HCT116 (cell line): ENCODE measurements around the gene PANX3. TPM values are rescaled to one million over a fixed set of nuclear protein-coding genes. Genes with fewer than 3 reads are reported as not detected.

Source experiments
- ATAC-seq: fragments of 200-7000 bp; cut with Tn5 transposase; 2 replicates; pipeline ENCODE4 v1.9.1; 2020; ENCODE audit warnings: mild to moderate bottlenecking, moderate library complexity
- BruUV-seq: library from RNA; stranded (reverse); fragments of 400-500 nt; replicated peaks from 2 replicates; lab custom pipeline; 2021; lab: Mats Ljungman, UMichigan
- CTCF ChIA-PET: fragments of 300-600 bp; sonication (Branson Sonifier 250); formaldehyde crosslinking; loops from one replicate; lab custom pipeline; 2021; ENCODE audit warnings: antibody characterized with exemption; lab: Charles Lee
- POLR2A ChIA-PET: fragments of 300-600, 350-600 bp; sonication (Branson Sonifier 250); formaldehyde crosslinking; loops from one replicate; lab custom pipeline; 2021; ENCODE audit warnings: antibody characterized with exemption; lab: Charles Lee
- RAD21 ChIA-PET, 2 experiments: fragments of 300-600 bp; sonication (Branson Sonifier 250); formaldehyde crosslinking; loops; one replicate each; lab custom pipeline; 2023; ENCODE audit warnings: low total read pairs in 2 of 2; ENCODE audit not compliant: uncharacterized antibody in 2 of 2, unreplicated experiment in 2 of 2, low non-redundant PET in 1 of 2; lab: Charles Lee
- DNase-seq: peaks from one replicate; pipeline ENCODE4 v3.0.0-alpha.2; 2010; ENCODE audit warnings: low read depth, low spot score
- H2AFZ ChIP-seq: fragments of 200-600 bp; shearing (Covaris generic), sonication (generic); 2 replicates; pipeline ENCODE4 v1.6.1; 2017; ENCODE audit warnings: low read depth, mixed run types, mixed read lengths, antibody characterized with exemption, low read length; ENCODE audit not compliant: poor library complexity, severe bottlenecking
- H3K27ac ChIP-seq: 2 replicates; pipeline ENCODE4 v1.5.1; 2012; ENCODE audit warnings: low read depth, low read length
- H3K27me3 ChIP-seq: fragments of 200-600 bp; sonication (generic); 2 replicates; pipeline ENCODE4 v1.6.1; 2016; ENCODE audit warnings: mixed run types, low read length, mixed read lengths; ENCODE audit not compliant: insufficient read depth
- H3K36me3 ChIP-seq, 2 experiments: fragments of 200-500 bp in 1 of 2; fragments of 200-600 bp in 1 of 2; sonication (Bioruptor generic) in 1 of 2; sonication (generic) in 1 of 2; 2 replicates each; pipeline versions ENCODE4 v1.5.1 to v1.6.1; 2014 to 2016; ENCODE audit warnings: low read length in 2 of 2, inconsistent platforms in 1 of 2, mixed read lengths in 1 of 2, mixed run types in 1 of 2; ENCODE audit not compliant: insufficient read depth in 2 of 2, control insufficient read depth in 1 of 2
- H3K4me1 ChIP-seq, 2 experiments: fragments of 200-600 bp in 1 of 2; sonication (generic) in 1 of 2; 2 replicates each; pipeline versions ENCODE4 v1.5.1 to v1.6.1; 2012 to 2017; ENCODE audit warnings: low read length in 2 of 2, inconsistent platforms in 1 of 2, mild to moderate bottlenecking in 1 of 2, mixed read lengths in 1 of 2, mixed run types in 1 of 2, moderate library complexity in 1 of 2; ENCODE audit not compliant: insufficient read depth in 2 of 2, control insufficient read depth in 1 of 2
- H3K4me2 ChIP-seq: fragments of 200-600 bp; sonication (generic); 2 replicates; pipeline ENCODE4 v1.6.1; 2017; ENCODE audit warnings: mixed run types, low read length, mixed read lengths
- H3K4me3 ChIP-seq, 2 experiments: fragments of 200-600 bp in 1 of 2; sonication (generic) in 1 of 2; replicated peaks in 1 of 2; 2 replicates each; pipeline ENCODE4 v1.5.1; 2011 to 2016; ENCODE audit warnings: low read length in 2 of 2, control low read depth in 1 of 2, low read depth in 1 of 2, mild to moderate bottlenecking in 1 of 2, mixed read lengths in 1 of 2, mixed run types in 1 of 2
- H3K79me2 ChIP-seq: fragments of 200-600 bp; sonication (generic); 2 replicates; pipeline ENCODE4 v1.6.1; 2017; ENCODE audit warnings: mild to moderate bottlenecking, mixed run types, low read length, moderate library complexity, mixed read lengths; ENCODE audit not compliant: insufficient read depth
- H3K9ac ChIP-seq: fragments of 200-600 bp; sonication (generic); 2 replicates; pipeline ENCODE4 v1.6.1; 2016; ENCODE audit warnings: low read length, mixed read lengths
- H3K9me2 ChIP-seq: fragments of 200-600 bp; sonication (generic), shearing (Covaris generic); 2 replicates; pipeline ENCODE4 v1.6.1; 2017; ENCODE audit warnings: mixed run types, mild to moderate bottlenecking, moderate library complexity; ENCODE audit not compliant: insufficient read depth
- H3K9me3 ChIP-seq, 2 experiments: fragments of 200-500 bp in 1 of 2; fragments of 200-600 bp in 1 of 2; sonication (Bioruptor generic) in 1 of 2; sonication (generic) in 1 of 2; 2 replicates each; pipeline ENCODE4 v1.6.1; 2014 to 2017; ENCODE audit warnings: low read length in 2 of 2, mixed read lengths in 2 of 2, inconsistent platforms in 1 of 2, low read depth in 1 of 2, mild to moderate bottlenecking in 1 of 2, mixed run types in 1 of 2, moderate library complexity in 1 of 2; ENCODE audit not compliant: control insufficient read depth in 1 of 2, insufficient read depth in 1 of 2
- H4K20me1 ChIP-seq: fragments of 200-600 bp; sonication (generic), shearing (Covaris generic); 2 replicates; pipeline ENCODE4 v1.6.1; 2017; ENCODE audit warnings: mixed run types, mild to moderate bottlenecking, moderate library complexity; ENCODE audit not compliant: insufficient read depth
- CBX3 ChIP-seq: IDR thresholded peaks from 2 replicates; pipeline ENCODE4 v1.6.1; 2012; ENCODE audit warnings: low read depth
- ELF1 ChIP-seq: IDR thresholded peaks from 2 replicates; pipeline ENCODE4 v1.6.1; 2012; ENCODE audit warnings: low read depth, borderline replicate concordance
- EZH2 ChIP-seq: fragments of 200-600 bp; sonication (generic); IDR thresholded peaks from 2 replicates; pipeline ENCODE4 v1.6.1; 2017; ENCODE audit warnings: antibody characterized with exemption, mixed run types
- FOSL1 ChIP-seq: IDR thresholded peaks from 2 replicates; pipeline ENCODE4 v1.6.1; 2012; ENCODE audit warnings: low read depth
- POLR2A ChIP-seq: IDR thresholded peaks from 2 replicates; pipeline ENCODE4 v1.7.0; 2011; ENCODE audit warnings: borderline replicate concordance; ENCODE audit not compliant: insufficient read depth, insufficient read length; ENCODE audit errors: extremely low read depth
- RAD21 ChIP-seq: IDR thresholded peaks from 2 replicates; pipeline ENCODE4 v1.6.1; 2012; ENCODE audit warnings: low read depth, mild to moderate bottlenecking
- SIN3A ChIP-seq: IDR thresholded peaks from 2 replicates; pipeline ENCODE4 v1.6.1; 2012; ENCODE audit warnings: low read depth
- SP1 ChIP-seq: IDR thresholded peaks from 2 replicates; pipeline ENCODE4 v1.6.1; 2012; ENCODE audit warnings: low read depth
- SRF ChIP-seq: IDR thresholded peaks from 2 replicates; pipeline ENCODE4 v1.6.1; 2012; ENCODE audit warnings: low read depth
- TCF7L2 ChIP-seq: IDR thresholded peaks from 2 replicates; pipeline ENCODE4 v1.7.0; 2011; ENCODE audit warnings: borderline replicate concordance, inconsistent platforms; ENCODE audit not compliant: insufficient read depth, insufficient read length; ENCODE audit errors: extremely low read depth
- YY1 ChIP-seq: IDR thresholded peaks from 2 replicates; pipeline ENCODE4 v1.6.1; 2011; ENCODE audit warnings: low read length, low read depth, moderate library complexity, mild to moderate bottlenecking; ENCODE audit not compliant: insufficient replicate concordance; ENCODE audit errors: extremely low read depth
- ZFX ChIP-seq: fragments of 450-650 bp; IDR thresholded peaks from 2 replicates; pipeline ENCODE4 v1.6.1; 2017
- ZNF274 ChIP-seq: fragments of 200-500 bp; sonication (Bioruptor generic); IDR thresholded peaks from 2 replicates; pipeline ENCODE4 v1.6.1; 2014; ENCODE audit warnings: mild to moderate bottlenecking, low read depth, low read length, inconsistent platforms
- intact Hi-C: fragments of 100-400 bp; cut with micrococcal nuclease; formaldehyde crosslinking; loops from 2 replicates; pipeline ENCODE4 v1.10.0; 2022
- total RNA-seq: library from RNA; stranded (reverse); gene quantifications from one replicate; pipeline ENCODE4 v1.2.1, GENCODE V29; 2021; ENCODE audit not compliant: unreplicated experiment
- TF ChIP-seq, protein P1 (sequence below): IDR thresholded peaks from 2 replicates; pipeline ENCODE4 v1.6.1; 2012
- TF ChIP-seq, protein P2 (sequence below): IDR thresholded peaks from 2 replicates; pipeline ENCODE4 v1.6.1; 2012; ENCODE audit warnings: low read depth
- TF ChIP-seq, protein P3 (sequence below): IDR thresholded peaks from 2 replicates; pipeline ENCODE4 v1.6.1; 2011; ENCODE audit warnings: mild to moderate bottlenecking, low read length, moderate library complexity; ENCODE audit not compliant: insufficient replicate concordance; ENCODE audit errors: extremely low read depth
- TF ChIP-seq, protein P4 (sequence below), 3 experiments: fragments of 200-600 bp in 1 of 3; sonication (generic) in 1 of 3; IDR thresholded peaks in 2 of 3; conservative IDR thresholded peaks in 1 of 3; 2 replicates each; pipeline ENCODE4 v1.5.1; 2012 to 2017; ENCODE audit warnings: low read depth in 2 of 3, low read length in 2 of 3, antibody characterized with exemption in 1 of 3, borderline replicate concordance in 1 of 3, control low read depth in 1 of 3, mild to moderate bottlenecking in 1 of 3, mixed read lengths in 1 of 3, mixed run types in 1 of 3, moderate library complexity in 1 of 3; ENCODE audit not compliant: insufficient read depth in 1 of 3

The PANX3 gene
- total RNA-seq, 1 experiment from 2014 or later, result not detected

GRCh38 chr11:124667601-124668000 lies 56.4 kb downstream of the PANX3 start:
- CTCF ChIA-PET, result no interaction called here
- intact Hi-C loops, result no loop called here
- POLR2A ChIA-PET, result no interaction called here

More at GRCh38 chr11:124667601-124668000, 56.4 kb downstream of the PANX3 start:
- no peaks in the 10 kb centered on the region for H3K79me2 ChIP-seq
- peaks cover 0 to 4% of the 10 kb centered on the region in 2 experiments; a peak in 2 of 4 replicates for H3K4me1 ChIP-seq
- no peaks in the 10 kb centered on the region for H4K20me1 ChIP-seq
- H3K9ac ChIP-seq, result no peak overlapping the region
- no peak overlapping the region for H3K4me2 ChIP-seq
- no peaks in the 10 kb centered on the region for H3K27me3 ChIP-seq
- DNase-seq (no peak), ATAC-seq (no peak)
- no peaks in the 10 kb centered on the region for H3K9me2 ChIP-seq
- H2AFZ ChIP-seq, result no peak overlapping the region
- TF ChIP-seq, protein P1, sequence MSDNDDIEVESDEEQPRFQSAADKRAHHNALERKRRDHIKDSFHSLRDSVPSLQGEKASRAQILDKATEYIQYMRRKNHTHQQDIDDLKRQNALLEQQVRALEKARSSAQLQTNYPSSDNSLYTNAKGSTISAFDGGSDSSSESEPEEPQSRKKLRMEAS, result no peak
- TF ChIP-seq SP1 (no peak), FOSL1 (no peak), ZFX (no peak), TCF7L2 (no peak), SRF (no peak), EZH2 (no peak), CBX3 (no peak), ZNF274 (no peak), RAD21 (no peak), YY1 (no peak), ELF1 (no peak), POLR2A (no peak), SIN3A (no peak)
- TF ChIP-seq, protein P2, sequence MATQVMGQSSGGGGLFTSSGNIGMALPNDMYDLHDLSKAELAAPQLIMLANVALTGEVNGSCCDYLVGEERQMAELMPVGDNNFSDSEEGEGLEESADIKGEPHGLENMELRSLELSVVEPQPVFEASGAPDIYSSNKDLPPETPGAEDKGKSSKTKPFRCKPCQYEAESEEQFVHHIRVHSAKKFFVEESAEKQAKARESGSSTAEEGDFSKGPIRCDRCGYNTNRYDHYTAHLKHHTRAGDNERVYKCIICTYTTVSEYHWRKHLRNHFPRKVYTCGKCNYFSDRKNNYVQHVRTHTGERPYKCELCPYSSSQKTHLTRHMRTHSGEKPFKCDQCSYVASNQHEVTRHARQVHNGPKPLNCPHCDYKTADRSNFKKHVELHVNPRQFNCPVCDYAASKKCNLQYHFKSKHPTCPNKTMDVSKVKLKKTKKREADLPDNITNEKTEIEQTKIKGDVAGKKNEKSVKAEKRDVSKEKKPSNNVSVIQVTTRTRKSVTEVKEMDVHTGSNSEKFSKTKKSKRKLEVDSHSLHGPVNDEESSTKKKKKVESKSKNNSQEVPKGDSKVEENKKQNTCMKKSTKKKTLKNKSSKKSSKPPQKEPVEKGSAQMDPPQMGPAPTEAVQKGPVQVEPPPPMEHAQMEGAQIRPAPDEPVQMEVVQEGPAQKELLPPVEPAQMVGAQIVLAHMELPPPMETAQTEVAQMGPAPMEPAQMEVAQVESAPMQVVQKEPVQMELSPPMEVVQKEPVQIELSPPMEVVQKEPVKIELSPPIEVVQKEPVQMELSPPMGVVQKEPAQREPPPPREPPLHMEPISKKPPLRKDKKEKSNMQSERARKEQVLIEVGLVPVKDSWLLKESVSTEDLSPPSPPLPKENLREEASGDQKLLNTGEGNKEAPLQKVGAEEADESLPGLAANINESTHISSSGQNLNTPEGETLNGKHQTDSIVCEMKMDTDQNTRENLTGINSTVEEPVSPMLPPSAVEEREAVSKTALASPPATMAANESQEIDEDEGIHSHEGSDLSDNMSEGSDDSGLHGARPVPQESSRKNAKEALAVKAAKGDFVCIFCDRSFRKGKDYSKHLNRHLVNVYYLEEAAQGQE, result no peak
- TF ChIP-seq, protein P3, sequence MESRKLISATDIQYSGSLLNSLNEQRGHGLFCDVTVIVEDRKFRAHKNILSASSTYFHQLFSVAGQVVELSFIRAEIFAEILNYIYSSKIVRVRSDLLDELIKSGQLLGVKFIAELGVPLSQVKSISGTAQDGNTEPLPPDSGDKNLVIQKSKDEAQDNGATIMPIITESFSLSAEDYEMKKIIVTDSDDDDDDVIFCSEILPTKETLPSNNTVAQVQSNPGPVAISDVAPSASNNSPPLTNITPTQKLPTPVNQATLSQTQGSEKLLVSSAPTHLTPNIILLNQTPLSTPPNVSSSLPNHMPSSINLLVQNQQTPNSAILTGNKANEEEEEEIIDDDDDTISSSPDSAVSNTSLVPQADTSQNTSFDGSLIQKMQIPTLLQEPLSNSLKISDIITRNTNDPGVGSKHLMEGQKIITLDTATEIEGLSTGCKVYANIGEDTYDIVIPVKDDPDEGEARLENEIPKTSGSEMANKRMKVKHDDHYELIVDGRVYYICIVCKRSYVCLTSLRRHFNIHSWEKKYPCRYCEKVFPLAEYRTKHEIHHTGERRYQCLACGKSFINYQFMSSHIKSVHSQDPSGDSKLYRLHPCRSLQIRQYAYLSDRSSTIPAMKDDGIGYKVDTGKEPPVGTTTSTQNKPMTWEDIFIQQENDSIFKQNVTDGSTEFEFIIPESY, result no peak
- TF ChIP-seq, protein P4, sequence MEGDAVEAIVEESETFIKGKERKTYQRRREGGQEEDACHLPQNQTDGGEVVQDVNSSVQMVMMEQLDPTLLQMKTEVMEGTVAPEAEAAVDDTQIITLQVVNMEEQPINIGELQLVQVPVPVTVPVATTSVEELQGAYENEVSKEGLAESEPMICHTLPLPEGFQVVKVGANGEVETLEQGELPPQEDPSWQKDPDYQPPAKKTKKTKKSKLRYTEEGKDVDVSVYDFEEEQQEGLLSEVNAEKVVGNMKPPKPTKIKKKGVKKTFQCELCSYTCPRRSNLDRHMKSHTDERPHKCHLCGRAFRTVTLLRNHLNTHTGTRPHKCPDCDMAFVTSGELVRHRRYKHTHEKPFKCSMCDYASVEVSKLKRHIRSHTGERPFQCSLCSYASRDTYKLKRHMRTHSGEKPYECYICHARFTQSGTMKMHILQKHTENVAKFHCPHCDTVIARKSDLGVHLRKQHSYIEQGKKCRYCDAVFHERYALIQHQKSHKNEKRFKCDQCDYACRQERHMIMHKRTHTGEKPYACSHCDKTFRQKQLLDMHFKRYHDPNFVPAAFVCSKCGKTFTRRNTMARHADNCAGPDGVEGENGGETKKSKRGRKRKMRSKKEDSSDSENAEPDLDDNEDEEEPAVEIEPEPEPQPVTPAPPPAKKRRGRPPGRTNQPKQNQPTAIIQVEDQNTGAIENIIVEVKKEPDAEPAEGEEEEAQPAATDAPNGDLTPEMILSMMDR (IDR thresholded peaks at IDR 0.05 in 2 of 3, conservative IDR thresholded peaks at IDR 0.05 in 1 of 3; ENCODE audit: borderline replicate concordance in 1 of 3, insufficient read depth in 1 of 3, low read depth in 2 of 3, low read length in 2 of 3), result no peak
- no peak overlapping the region for H3K27ac ChIP-seq
- H3K36me3 ChIP-seq, result no peaks in the 10 kb centered on the region
- H3K4me3 ChIP-seq, result no peak overlapping the region
- RAD21 ChIA-PET, result no interaction called here
- H3K9me3 ChIP-seq, result no peaks in the 10 kb centered on the region
- no TSS peak for BruUV-seq
